ENCODE data around the gene CREB3L1. TPM values are rescaled to one million over a fixed set of nuclear protein-coding genes. Genes with fewer than 3 reads are reported as not detected.

CREB3L1 gene
- total and polyA plus RNA-seq, 2 experiments from 2014 or later = 22.9 to 275 TPM

DNA sequence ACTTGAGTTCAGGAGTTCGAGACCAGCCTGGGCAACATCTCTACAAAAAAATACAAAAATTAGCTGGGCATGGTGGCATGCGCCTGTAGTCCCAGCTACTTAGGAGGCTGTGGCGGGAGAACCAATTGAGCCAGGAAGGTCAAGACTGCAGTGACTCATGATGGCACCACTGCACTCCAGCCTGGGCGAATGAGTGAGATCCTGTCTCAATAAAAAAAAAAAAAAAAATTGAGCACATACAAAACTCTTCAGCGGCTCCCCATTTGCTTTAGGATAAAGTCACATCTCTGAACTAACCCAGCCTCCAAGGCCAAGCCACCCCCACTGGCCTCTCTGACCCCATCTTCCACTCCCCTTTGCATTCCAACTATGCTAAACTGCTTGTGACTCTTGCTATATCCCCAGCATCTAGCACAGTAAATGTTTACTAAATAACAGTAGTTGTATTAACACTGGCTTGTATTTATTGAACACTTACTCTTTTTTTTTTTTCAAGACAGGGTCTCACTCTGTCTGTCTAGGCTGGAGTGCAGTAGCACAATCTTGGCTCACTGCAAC lies 28.9 kb downstream of the CREB3L1 start:
- Histone ChIP-seq H3K4me3 (no peak overlapping the region), H4K20me1 (ENCODE audit: insufficient read depth, poor library complexity, severe bottlenecking) (peaks cover 6% of the 10 kb centered on the region), H3K27ac (no peak overlapping the region), H3K4me1 (ENCODE audit: insufficient read depth) (no peaks in the 10 kb centered on the region), H3K9me2 (replicated peaks; ENCODE audit: insufficient read depth) (no peaks in the 10 kb centered on the region), H3K36me3 (replicated peaks; ENCODE audit: insufficient read depth, low read depth) (no peaks in the 10 kb centered on the region), H2AFZ (no peak overlapping the region), H3K4me2 (no peak overlapping the region), H3K79me2 (peaks cover 22% of the 10 kb centered on the region), H3K9me3 (ENCODE audit: low read depth) (no peaks in the 10 kb centered on the region), H3K27me3 (no peaks in the 10 kb centered on the region)
- no peak for DNase-seq (ENCODE audit: low spot score)
- TF ChIP-seq, protein P1, sequence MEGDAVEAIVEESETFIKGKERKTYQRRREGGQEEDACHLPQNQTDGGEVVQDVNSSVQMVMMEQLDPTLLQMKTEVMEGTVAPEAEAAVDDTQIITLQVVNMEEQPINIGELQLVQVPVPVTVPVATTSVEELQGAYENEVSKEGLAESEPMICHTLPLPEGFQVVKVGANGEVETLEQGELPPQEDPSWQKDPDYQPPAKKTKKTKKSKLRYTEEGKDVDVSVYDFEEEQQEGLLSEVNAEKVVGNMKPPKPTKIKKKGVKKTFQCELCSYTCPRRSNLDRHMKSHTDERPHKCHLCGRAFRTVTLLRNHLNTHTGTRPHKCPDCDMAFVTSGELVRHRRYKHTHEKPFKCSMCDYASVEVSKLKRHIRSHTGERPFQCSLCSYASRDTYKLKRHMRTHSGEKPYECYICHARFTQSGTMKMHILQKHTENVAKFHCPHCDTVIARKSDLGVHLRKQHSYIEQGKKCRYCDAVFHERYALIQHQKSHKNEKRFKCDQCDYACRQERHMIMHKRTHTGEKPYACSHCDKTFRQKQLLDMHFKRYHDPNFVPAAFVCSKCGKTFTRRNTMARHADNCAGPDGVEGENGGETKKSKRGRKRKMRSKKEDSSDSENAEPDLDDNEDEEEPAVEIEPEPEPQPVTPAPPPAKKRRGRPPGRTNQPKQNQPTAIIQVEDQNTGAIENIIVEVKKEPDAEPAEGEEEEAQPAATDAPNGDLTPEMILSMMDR (IDR thresholded peaks at IDR 0.05; ENCODE audit: poor library complexity) = no peak
- TF ChIP-seq EZH2 (IDR thresholded peaks at IDR 0.05; ENCODE audit: borderline replicate concordance) (no peak), EZH2phosphoT487 (IDR thresholded peaks at IDR 0.05; ENCODE audit: low read depth, severe bottlenecking, unreplicated experiment) (no peak)
- WGBS (ENCODE audit: low lambda C conversion rate, missing lambda C conversion rate) = 94% methylated on average over 5 of the region's 5 CpGs

DNA sequence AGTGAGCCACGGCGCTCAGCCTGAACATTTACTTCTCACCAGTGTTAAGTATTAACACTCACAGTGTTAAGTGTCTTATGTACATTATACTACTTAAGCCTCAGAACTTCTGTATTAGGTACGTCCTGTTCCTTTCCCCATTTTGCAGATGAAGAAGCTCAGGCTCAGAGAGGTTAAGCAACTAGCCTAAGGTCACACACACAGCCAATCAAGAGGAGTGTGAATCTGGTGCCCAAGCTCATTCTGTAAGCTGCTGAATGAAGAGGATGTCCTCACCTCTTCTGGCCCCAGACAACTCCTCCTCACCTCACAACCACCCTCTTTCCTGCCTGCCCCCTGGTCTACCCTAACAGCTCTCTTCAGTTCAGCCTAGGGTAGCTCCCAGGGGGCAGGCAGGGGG lies 29.9 kb downstream of the CREB3L1 start:
- DNase-seq (ENCODE audit: low spot score) = no peak
- Histone ChIP-seq H3K36me3 (replicated peaks; ENCODE audit: insufficient read depth, low read depth) (no peaks in the 10 kb centered on the region), H3K9me3 (ENCODE audit: low read depth) (no peaks in the 10 kb centered on the region), H4K20me1 (ENCODE audit: insufficient read depth, poor library complexity, severe bottlenecking) (peaks cover 5% of the 10 kb centered on the region), H3K27ac (no peak overlapping the region), H3K4me1 (ENCODE audit: insufficient read depth) (no peaks in the 10 kb centered on the region), H3K4me2 (no peak overlapping the region), H3K79me2 (peaks cover 20% of the 10 kb centered on the region), H2AFZ (no peak overlapping the region), H3K9me2 (replicated peaks; ENCODE audit: insufficient read depth) (no peaks in the 10 kb centered on the region), H3K27me3 (no peaks in the 10 kb centered on the region), H3K4me3 (no peak overlapping the region)
- no peak for TF ChIP-seq EZH2phosphoT487 (IDR thresholded peaks at IDR 0.05; ENCODE audit: low read depth, severe bottlenecking, unreplicated experiment)
- TF ChIP-seq, protein P1 (IDR thresholded peaks at IDR 0.05; ENCODE audit: poor library complexity) = no peak
- TF ChIP-seq EZH2 (IDR thresholded peaks at IDR 0.05; ENCODE audit: borderline replicate concordance) = no peak
- WGBS (ENCODE audit: low lambda C conversion rate, missing lambda C conversion rate) = 88% methylated on average over 3 of the region's 3 CpGs

DNA sequence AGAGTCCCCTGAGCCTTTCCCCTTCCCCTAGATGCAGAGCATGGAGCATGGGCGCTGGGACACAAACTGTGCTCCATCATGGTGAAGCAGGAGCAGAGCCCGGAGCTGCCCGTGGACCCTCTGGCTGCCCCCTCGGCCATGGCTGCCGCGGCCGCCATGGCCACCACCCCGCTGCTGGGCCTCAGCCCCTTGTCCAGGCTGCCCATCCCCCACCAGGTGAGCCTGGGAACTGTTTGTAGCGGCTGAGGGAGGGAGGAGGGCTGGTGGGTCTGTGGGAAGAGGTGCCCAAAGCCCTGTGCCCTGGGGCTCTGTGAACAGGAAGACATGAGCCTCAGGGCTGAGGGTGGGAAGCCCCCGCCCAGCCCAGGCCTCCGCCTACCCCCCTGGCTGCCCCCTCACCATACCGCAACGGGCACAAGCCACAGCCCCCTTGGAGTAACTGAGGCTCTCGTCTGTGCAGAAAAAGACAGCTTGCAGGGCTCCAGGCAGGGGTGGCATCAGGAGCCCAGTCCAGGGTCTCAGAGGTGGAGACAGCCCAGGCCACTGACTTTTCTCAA lies 30.4 kb downstream of the CREB3L1 start:
- Histone ChIP-seq H3K4me2 (no peak overlapping the region), H2AFZ (no peak overlapping the region), H3K4me1 (ENCODE audit: insufficient read depth) (no peaks in the 10 kb centered on the region), H3K27me3 (no peaks in the 10 kb centered on the region), H3K9me3 (ENCODE audit: low read depth) (no peaks in the 10 kb centered on the region), H3K4me3 (no peak overlapping the region), H4K20me1 (ENCODE audit: insufficient read depth, poor library complexity, severe bottlenecking) (peaks cover 3% of the 10 kb centered on the region), H3K36me3 (replicated peaks; ENCODE audit: insufficient read depth, low read depth) (no peaks in the 10 kb centered on the region), H3K9me2 (replicated peaks; ENCODE audit: insufficient read depth) (no peaks in the 10 kb centered on the region), H3K27ac (no peak overlapping the region), H3K79me2 (peaks cover 16% of the 10 kb centered on the region)
- DNase-seq (ENCODE audit: low spot score) = no peak
- WGBS (ENCODE audit: low lambda C conversion rate, missing lambda C conversion rate) = 83% methylated on average over 13 of the region's 14 CpGs
- no peak for TF ChIP-seq EZH2phosphoT487 (IDR thresholded peaks at IDR 0.05; ENCODE audit: low read depth, severe bottlenecking, unreplicated experiment)
- TF ChIP-seq EZH2 (IDR thresholded peaks at IDR 0.05; ENCODE audit: borderline replicate concordance) = no peak
- TF ChIP-seq, protein P1 (IDR thresholded peaks at IDR 0.05; ENCODE audit: poor library complexity) = no peak
